GM04503 (cell line): Measurements from ENCODE around the gene UBR2.
"Not testable (repeated sequence)": the region's sequence is repeated elsewhere in the genome, so short reads cannot be mapped to it uniquely, and the experiment has no call there.

Source experiments
- DNase-seq: peaks from one replicate; pipeline ENCODE4 v3.0.0-alpha.2; 2012; ENCODE audit warnings: low read depth

The UBR2 gene

GRCh38 chr6:42726485-42727086, 162.8 kb downstream of the UBR2 start:
- DNase-seq = peak; percentile 59

DNA sequence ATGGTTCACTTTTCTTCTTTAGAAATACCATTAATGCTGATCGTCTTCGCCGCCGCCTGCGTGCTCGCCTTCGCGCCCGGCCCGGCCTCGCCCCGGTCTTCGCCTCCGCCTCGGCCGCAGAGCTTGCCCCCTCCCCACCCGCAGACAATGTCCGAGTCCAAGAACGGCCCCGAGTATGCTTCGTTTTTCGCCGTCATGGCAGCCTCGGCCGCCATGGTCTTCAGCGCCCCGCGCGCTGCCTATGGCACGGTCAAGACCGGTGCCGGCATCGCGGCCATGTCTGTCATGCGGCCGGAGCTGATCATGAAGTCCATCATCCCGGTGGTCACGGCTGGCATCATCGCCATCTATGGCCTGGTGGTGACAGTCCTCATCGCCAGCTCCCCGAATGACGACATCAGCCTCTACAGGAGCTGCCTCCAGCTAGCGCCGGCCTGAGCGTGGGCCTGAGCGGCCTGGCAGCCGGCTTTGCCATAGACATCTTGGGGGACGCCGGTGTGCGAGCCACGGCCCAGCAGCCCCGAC, 163.3 kb downstream of the UBR2 start:
- DNase-seq = no peak

GRCh38 chr6:42727627-42728026, 163.8 kb downstream of the UBR2 start:
- DNase-seq = no peak

DNA sequence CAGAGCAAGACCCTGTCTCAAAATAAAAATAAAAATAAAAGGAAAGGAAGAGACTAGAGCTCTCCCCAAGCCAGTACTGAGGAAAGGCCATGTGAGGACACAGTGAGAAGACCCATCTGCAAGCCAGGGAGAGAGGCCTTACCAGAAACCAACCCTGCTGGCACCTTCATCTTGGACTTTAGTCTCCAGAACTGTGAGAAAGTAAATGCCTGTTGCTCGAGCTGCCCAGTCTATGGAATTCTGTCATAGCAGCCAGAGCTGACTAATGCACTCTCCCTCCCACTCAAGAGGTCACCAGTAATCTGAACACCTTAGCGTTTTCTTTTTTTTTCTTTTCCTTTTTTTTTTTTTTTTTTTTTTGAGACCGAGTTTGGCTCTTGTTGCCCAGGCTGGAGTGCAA, 165.9 kb downstream of the UBR2 start:
- DNase-seq = no peak

DNA sequence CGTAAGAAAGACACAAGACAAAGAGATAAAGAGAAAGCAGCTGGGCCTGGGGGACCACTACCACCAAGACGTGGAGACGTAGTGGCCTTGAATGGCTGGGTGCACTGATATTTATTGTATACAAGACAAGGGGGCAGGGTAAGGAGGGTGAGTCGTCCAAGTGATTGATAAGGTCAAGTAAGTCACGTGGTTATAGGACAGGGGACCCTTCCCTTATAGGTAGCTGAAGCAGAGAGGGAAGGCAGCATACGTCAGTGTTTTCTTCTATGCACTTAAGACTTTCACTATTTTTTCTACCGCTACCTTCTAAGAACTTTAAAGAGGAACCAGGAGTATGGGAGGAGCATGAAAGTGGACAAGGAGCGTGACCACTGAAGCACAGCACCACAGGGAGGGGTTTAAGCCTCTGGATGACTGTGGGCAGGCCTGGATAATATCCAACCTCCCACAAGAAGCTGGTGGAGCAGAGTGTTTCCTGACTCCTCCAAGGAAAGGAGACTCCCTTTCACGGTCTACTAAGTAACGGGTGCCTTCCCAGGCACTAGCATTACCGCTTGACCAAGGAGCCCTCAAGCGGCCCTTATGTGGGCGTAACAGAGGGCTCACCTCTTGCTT, 170.1 kb downstream of the UBR2 start:
- DNase-seq = not testable (repeated sequence)

DNA sequence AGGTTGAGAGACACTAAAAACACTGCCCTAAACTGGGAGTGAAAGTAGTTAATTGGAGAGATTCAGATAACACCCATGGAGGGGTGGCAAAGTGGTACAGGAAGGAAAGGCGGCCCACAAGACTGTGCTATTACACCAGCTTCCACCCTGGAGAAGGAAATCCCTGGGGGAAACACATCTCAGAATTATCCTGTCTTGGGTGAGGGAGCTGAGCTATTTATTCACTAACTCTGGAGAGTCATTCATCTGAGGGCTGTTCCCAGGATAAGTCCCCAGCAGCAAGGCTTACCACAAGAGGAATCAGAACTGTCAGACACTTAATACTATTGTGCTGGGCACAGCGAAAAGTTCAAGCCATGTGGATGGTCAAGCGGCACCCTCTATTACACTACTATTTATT, 172.1 kb downstream of the UBR2 start:
- no peak for DNase-seq

DNA sequence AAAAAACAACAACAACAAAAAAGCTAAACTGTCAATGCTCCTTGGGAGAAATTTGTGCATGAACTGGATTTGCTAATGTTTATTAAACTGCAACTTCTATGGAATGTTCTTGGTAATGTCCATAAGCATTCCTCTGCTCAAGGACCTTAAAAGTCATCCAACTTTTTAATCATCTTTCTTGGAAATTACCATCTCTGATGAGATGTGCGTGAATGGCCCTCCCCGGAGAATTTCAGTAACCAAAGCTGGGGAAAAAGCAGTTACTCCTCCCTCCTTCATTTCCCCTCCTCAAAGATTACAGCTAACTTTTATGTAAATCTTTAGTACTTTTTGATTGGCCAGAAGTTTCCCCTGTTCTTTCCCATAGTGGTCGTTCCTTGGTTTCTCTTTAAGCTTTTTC, 176.9 kb downstream of the UBR2 start:
- DNase-seq = no peak

DNA sequence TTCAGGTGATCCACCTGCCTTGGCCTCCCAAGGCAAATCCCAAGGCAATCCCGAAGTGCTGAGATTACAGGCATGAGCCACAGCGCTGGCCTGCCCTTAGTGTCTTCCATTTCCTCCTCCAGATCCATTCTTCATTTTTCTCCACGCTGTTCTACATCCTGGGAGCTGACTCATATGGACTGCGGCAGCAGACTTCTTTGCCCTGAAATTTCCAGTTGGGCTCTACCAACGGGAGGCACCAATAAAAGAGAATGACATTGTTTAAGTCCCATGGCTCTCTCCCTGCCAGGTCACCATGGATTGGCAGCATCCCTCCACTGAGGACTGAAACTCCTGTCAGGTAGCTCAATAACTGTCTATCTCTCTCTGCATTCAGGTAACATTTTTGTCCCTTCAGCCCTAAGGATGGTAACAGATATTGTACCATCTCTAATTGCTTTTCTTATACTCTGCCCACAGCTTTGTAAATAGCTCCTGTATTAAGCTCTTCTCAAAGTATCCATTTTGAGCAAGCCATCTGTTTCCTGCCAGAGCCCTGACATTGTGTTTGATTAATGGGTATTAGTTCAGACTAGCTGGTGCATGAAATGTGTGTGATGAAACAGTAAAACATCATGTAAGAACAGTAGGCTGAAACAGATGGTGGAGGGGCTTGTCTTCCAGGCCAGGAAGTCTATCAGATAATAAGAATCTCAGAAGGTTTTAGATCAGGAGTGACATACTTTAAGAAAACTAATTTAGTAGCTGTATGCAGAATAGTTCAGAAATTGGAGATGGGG, 178.5 kb downstream of the UBR2 start:
- DNase-seq = no peak
